Endothelial cell of umbilical vein (primary cell): ENCODE data around the gene MAJIN. TPM values are rescaled to one million over a fixed set of nuclear protein-coding genes. Genes with fewer than 3 reads are reported as not detected.

Source experiments
- BruUV-seq: library from RNA; stranded (reverse); fragments of 400-500 nt; replicated peaks from 2 replicates; lab custom pipeline; 2021; lab: Mats Ljungman, UMichigan
- CTCF ChIA-PET: fragments of 300-600, 350-600 bp; sonication (Branson Sonifier 250); formaldehyde crosslinking; loops from one replicate; lab custom pipeline; 2021; ENCODE audit warnings: antibody characterized with exemption, inconsistent platforms; lab: Charles Lee
- POLR2A ChIA-PET: fragments of 300-600, 350-600 bp; sonication (Branson Sonifier 250); formaldehyde crosslinking; loops from one replicate; lab custom pipeline; 2021; ENCODE audit warnings: antibody characterized with exemption, inconsistent platforms; lab: Charles Lee
- DNase-seq: peaks from one replicate; pipeline ENCODE4 v3.0.0-alpha.2; 2011; ENCODE audit warnings: low read depth, low spot score
- FAIRE-seq: peaks from 2 replicates; lab custom pipeline; 2011; peaks lifted over from hg19 to GRCh38; lab: Jason Lieb, UNC
- H2AFZ ChIP-seq: 2 replicates; pipeline ENCODE4 v1.6.0; 2012; ENCODE audit warnings: low read depth, low read length, control low read depth, inconsistent platforms
- H3K27ac ChIP-seq: 2 replicates; pipeline ENCODE4 v1.5.1; 2011; ENCODE audit warnings: low read depth, mild to moderate bottlenecking, control low read depth, low read length, moderate library complexity; ENCODE audit not compliant: insufficient read depth
- H3K27me3 ChIP-seq, 2 experiments: 2 replicates each; pipeline versions ENCODE4 v1.6.0 to v1.6.1; 2011; ENCODE audit warnings: low read length in 2 of 2, mixed read lengths in 1 of 2; ENCODE audit not compliant: control insufficient read depth in 2 of 2, insufficient read depth in 2 of 2
- H3K36me3 ChIP-seq, 2 experiments: 2 replicates in 1 of 2; 3 replicates in 1 of 2; pipeline ENCODE4 v1.5.1; 2011; ENCODE audit warnings: low read length in 2 of 2, mild to moderate bottlenecking in 1 of 2, moderate library complexity in 1 of 2; ENCODE audit not compliant: control insufficient read depth in 2 of 2, insufficient read depth in 2 of 2; ENCODE audit errors: extremely low read depth in 1 of 2
- H3K4me1 ChIP-seq: 3 replicates; pipeline ENCODE4 v1.5.1; 2011; ENCODE audit warnings: mild to moderate bottlenecking, low read length; ENCODE audit not compliant: control insufficient read depth, insufficient read depth; ENCODE audit errors: extremely low read depth
- H3K4me2 ChIP-seq: 2 replicates; pipeline ENCODE4 v1.6.1; 2011; ENCODE audit warnings: low read length, control low read depth, mixed read lengths; ENCODE audit not compliant: insufficient read depth
- H3K4me3 ChIP-seq, 3 experiments: fragments of 200-600 bp in 1 of 3; sonication (generic), shearing (Covaris generic) in 1 of 3; replicated peaks in 1 of 3; 2 replicates each; pipeline ENCODE4 v1.5.1; 2011 to 2016; ENCODE audit warnings: control low read depth in 3 of 3, low read length in 3 of 3, mild to moderate bottlenecking in 2 of 3, inconsistent platforms in 1 of 3, low read depth in 1 of 3, moderate library complexity in 1 of 3; ENCODE audit not compliant: insufficient read depth in 1 of 3
- H3K79me2 ChIP-seq: 2 replicates; pipeline ENCODE4 v1.6.0; 2012; ENCODE audit warnings: low read length, inconsistent platforms; ENCODE audit not compliant: control insufficient read depth, insufficient read depth
- H3K9ac ChIP-seq: replicated peaks from 2 replicates; pipeline ENCODE3; 2011; ENCODE audit warnings: low read length, control low read depth; ENCODE audit not compliant: insufficient read depth; ENCODE audit errors: extremely low read depth
- H3K9me1 ChIP-seq: replicated peaks from 3 replicates; pipeline ENCODE4 v1.6.0; 2011; ENCODE audit warnings: mild to moderate bottlenecking, low read length; ENCODE audit not compliant: control insufficient read depth, insufficient read depth; ENCODE audit errors: extremely low read depth
- H3K9me3 ChIP-seq: replicated peaks from 2 replicates; pipeline ENCODE4 v1.5.1; 2012; ENCODE audit warnings: low read length, inconsistent platforms; ENCODE audit not compliant: control insufficient read depth, insufficient read depth
- H4K20me1 ChIP-seq: replicated peaks from 2 replicates; pipeline ENCODE3; 2011; ENCODE audit warnings: mild to moderate bottlenecking, low read length; ENCODE audit not compliant: control insufficient read depth, insufficient read depth; ENCODE audit errors: extremely low read depth
- CTCF ChIP-seq, 2 donors: IDR thresholded peaks; 1 replicate in 1 of 2; 2 replicates in 1 of 2; pipeline ENCODE4 v1.5.1; 2011; ENCODE audit warnings: low read length in 2 of 2, mild to moderate bottlenecking in 2 of 2, moderate library complexity in 2 of 2, control low read depth in 1 of 2, inconsistent platforms in 1 of 2, low read depth in 1 of 2; ENCODE audit not compliant: insufficient read depth in 1 of 2; ENCODE audit errors: extremely low read depth in 1 of 2
- EZH2 ChIP-seq: IDR thresholded peaks from 2 replicates; pipeline ENCODE4 v1.6.1; 2012; ENCODE audit warnings: borderline replicate concordance, low read depth, mild to moderate bottlenecking, moderate library complexity, low read length, inconsistent platforms; ENCODE audit not compliant: severe bottlenecking
- FOS ChIP-seq: IDR thresholded peaks from 2 replicates; pipeline ENCODE4 v1.6.1; 2011; ENCODE audit warnings: mild to moderate bottlenecking, low read length, moderate library complexity, borderline replicate concordance; ENCODE audit not compliant: insufficient read depth
- GATA2 ChIP-seq: IDR thresholded peaks from 2 replicates; pipeline ENCODE4 v1.7.0; 2011; ENCODE audit warnings: low read depth, mild to moderate bottlenecking, moderate library complexity, mixed read lengths, low read length; ENCODE audit not compliant: insufficient read length, insufficient read depth
- JUN ChIP-seq: IDR thresholded peaks from 2 replicates; pipeline ENCODE4 v1.6.1; 2011; ENCODE audit warnings: borderline replicate concordance, low read depth; ENCODE audit not compliant: insufficient read length, insufficient read depth
- MAX ChIP-seq: IDR thresholded peaks from 2 replicates; pipeline ENCODE4 v1.6.1; 2011; ENCODE audit not compliant: insufficient read depth, insufficient read length
- MYC ChIP-seq: IDR thresholded peaks from one replicate; pipeline ENCODE4 v1.6.1; 2011; ENCODE audit warnings: mild to moderate bottlenecking, low read depth, low read length
- POLR2A ChIP-seq: IDR thresholded peaks from 2 replicates; pipeline ENCODE4 v1.6.1; 2012; ENCODE audit warnings: low read depth, mild to moderate bottlenecking, control low read depth, low read length
- POLR2AphosphoS5 ChIP-seq: IDR thresholded peaks from 2 replicates; pipeline ENCODE4 v1.6.1; 2012; ENCODE audit warnings: low read depth, mild to moderate bottlenecking, control low read depth, low read length, moderate library complexity; ENCODE audit not compliant: insufficient read depth
- dilution Hi-C: fragments of 300-500 bp; cut with MboI; formaldehyde crosslinking; loops from one replicate; pipeline ENCODE4 v1.15.0; 2019; ENCODE audit warnings: low sequenced_read_pairs; ENCODE audit not compliant: extremely low pct_ligation_motif_present
- intact Hi-C: fragments of 100-400 bp; cut with micrococcal nuclease; formaldehyde crosslinking; loops from one replicate; pipeline ENCODE4 v1.10.0; 2022
- polyA plus RNA-seq, 4 experiments: library from polyadenylated mRNA; depleted of rRNA in 3 of 4; stranded (reverse) in 3 of 4; unstranded in 1 of 4; fragments of >200 nt; gene quantifications; 2 replicates each; pipeline versions ENCODE4 v1.2.1 to v1.2.3, GENCODE V29; 2011 to 2012; ENCODE audit warnings: missing spikeins in 1 of 4
- total RNA-seq: library from RNA; stranded (reverse); gene quantifications from 2 replicates; pipeline ENCODE4 v1.2.3, GENCODE V29; 2021

MAJIN gene
- total and polyA plus RNA-seq, 2 donors (not counting 3 experiments of a cell fraction or from before 2014, with no cell fraction given): 0.07 TPM; not detected in 1

GRCh38 chr11:64924910-64925284, 47.0 kb downstream of the MAJIN start:
- TF ChIP-seq POLR2A (no peak), MYC (no peak), EZH2 (no peak), MAX (no peak), POLR2AphosphoS5 (no peak), CTCF (IDR thresholded peaks at IDR 0.05; ENCODE audit: extremely low read depth in 1 of 2, insufficient read depth in 1 of 2, low read depth in 1 of 2, low read length in 2 of 2) (no peak), GATA2 (no peak), FOS (no peak), JUN (no peak)
- H4K20me1 ChIP-seq: no peaks in the 10 kb centered on the region
- peak overlapping the region; percentile 75 for H3K4me2 ChIP-seq
- H3K36me3 ChIP-seq: peaks cover 3 to 8% of the 10 kb centered on the region in 2 experiments
- peak overlapping the region; percentile 95 for H2AFZ ChIP-seq
- no peak overlapping the region for H3K27ac ChIP-seq
- CTCF ChIA-PET: interaction anchor here (1.5 to 3.7 kb wide), 3 partner anchors 46 to 89 kb away, joined by 3 to 24 read pairs (median 10); partner anchors contain the start of genes ARL2 and BATF2
- no peaks in the 10 kb centered on the region for H3K27me3 ChIP-seq
- DNase-seq (no peak), FAIRE-seq (no peak)
- H3K79me2 ChIP-seq: no peaks in the 10 kb centered on the region
- H3K9ac ChIP-seq: peak overlapping the region; percentile 64
- no peaks in the 10 kb centered on the region for H3K9me1 ChIP-seq
- H3K4me1 ChIP-seq: peaks cover 7% of the 10 kb centered on the region
- POLR2A ChIA-PET: no interaction called here
- H3K9me3 ChIP-seq: no peaks in the 10 kb centered on the region
- dilution Hi-C loops (no loop called here), intact Hi-C loops (loop anchor here (2.0 kb wide), 1 partner anchor 72 kb away; the partner anchor contains the start of gene BATF2)
- BruUV-seq: no TSS peak
- peak overlapping the region; percentile 40 to 88 (median 81) for H3K4me3 ChIP-seq
